GM18861 (cell line): ENCODE results near the gene ROBO1.

ENCODE experiments used
- ATAC-seq: cut with Tn5 transposase; IDR thresholded peaks from one replicate; pipeline ENCODE4 v1.9.1; 2021; ENCODE audit not compliant: unreplicated experiment

Gene ROBO1

DNA sequence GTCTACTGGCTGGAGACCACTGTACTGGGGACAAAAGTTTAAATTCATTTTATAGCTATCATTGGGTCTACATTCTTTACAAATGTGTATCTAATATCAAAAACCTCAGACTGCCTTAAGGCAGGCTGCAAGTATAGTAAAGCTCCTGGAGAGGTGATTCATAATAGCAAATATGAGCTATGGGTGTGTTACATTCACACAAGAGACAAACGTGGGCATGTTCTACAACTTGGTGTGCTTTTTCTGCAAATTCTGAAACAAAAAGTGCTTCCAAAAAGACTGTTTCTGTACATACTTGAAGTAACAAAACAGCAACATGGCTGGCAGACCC lies 1101.4 kb downstream of the ROBO1 start:
- ATAC-seq: no peak

GRCh38 chr3:78665776-78666469 lies 1101.9 kb downstream of the ROBO1 start:
- ATAC-seq: no peak

- no peak for ATAC-seq
These were observed 1102.7 kb downstream of the ROBO1 start for GRCh38 chr3:78665101-78665500.

DNA sequence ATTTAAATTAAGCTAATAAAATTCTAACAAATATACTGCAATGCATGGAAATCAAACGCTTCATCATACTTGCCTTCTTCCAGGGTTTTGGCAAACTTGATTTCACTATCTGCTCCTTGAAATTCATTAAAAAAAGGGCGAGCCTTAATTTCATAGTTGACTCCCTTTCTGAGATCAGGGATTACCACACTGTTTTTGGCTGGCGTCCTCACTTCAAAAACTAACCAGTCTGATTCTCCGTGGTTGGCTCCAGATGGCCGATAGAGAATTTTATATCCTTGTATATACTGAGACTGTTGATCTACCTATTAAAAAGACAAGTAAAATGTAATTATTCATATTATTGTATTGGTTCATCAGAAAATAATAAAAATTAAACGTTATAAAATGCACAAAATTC lies 1106.8 kb downstream of the ROBO1 start:
- ATAC-seq: no peak

DNA sequence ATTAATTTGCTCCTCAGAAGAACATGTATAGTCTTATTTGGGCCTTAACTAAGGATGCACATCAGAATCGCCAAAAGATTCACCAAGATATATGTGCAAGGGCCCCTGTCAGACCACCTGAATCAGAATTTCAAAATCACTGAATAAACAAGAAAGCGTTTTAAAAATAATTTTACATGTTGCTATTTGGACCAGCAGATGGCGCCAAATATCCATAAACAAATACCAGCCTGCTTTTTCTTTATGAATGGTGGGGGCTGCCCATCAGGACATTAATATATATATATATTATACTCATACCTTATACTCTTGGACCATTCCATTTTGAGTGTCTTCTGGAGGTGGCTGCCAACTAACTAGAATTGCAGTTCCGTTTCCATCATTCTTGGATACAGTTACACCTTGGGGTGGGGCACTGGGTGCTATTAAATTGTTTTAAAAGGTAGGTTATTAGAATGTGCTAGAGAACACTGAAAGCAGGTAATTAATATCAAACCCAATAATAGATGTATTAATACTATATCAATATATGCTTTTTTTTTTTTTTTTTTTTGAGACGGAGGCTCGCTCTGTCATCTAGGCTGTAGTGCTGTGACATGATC lies 1108.3 kb downstream of the ROBO1 start:
- ATAC-seq: no peak

- no peak for ATAC-seq
These were observed 1120.1 kb downstream of the ROBO1 start for GRCh38 chr3:78647726-78648125.

- ATAC-seq: peak; percentile 91
These were observed 1122.0 kb downstream of the ROBO1 start for GRCh38 chr3:78645628-78646310.

DNA sequence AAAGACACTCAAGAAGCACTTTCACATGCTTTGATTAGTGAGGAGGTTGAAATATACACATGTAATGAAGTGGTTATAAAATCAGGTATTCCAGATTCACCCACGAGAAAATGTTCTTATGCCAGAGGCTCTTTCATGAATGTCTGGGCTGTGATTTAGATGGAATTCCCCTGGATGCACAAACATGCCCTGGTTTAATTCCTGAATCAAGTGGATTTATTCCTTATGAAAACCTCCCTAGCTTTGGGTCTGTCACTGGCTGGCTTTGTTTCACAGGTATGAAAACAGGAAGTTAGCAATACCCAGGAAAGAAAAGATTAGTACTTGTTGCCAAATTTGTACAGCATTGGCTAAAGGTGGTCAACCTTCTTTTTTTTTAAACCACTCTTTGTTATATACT lies 1123.0 kb downstream of the ROBO1 start:
- ATAC-seq: no peak

- no peak for ATAC-seq
These were observed 1125.4 kb downstream of the ROBO1 start for GRCh38 chr3:78642226-78643035.

- ATAC-seq: no peak
These were observed 1126.1 kb downstream of the ROBO1 start for GRCh38 chr3:78641703-78642102.

GRCh38 chr3:78634316-78634715 lies 1133.5 kb downstream of the ROBO1 start:
- no peak for ATAC-seq

- ATAC-seq: no peak
These were observed 1134.2 kb downstream of the ROBO1 start for GRCh38 chr3:78633626-78634025.

GRCh38 chr3:78632925-78633553 lies 1134.8 kb downstream of the ROBO1 start:
- ATAC-seq: no peak

- no peak for ATAC-seq
These were observed 1138.3 kb downstream of the ROBO1 start for GRCh38 chr3:78629544-78629943.

DNA sequence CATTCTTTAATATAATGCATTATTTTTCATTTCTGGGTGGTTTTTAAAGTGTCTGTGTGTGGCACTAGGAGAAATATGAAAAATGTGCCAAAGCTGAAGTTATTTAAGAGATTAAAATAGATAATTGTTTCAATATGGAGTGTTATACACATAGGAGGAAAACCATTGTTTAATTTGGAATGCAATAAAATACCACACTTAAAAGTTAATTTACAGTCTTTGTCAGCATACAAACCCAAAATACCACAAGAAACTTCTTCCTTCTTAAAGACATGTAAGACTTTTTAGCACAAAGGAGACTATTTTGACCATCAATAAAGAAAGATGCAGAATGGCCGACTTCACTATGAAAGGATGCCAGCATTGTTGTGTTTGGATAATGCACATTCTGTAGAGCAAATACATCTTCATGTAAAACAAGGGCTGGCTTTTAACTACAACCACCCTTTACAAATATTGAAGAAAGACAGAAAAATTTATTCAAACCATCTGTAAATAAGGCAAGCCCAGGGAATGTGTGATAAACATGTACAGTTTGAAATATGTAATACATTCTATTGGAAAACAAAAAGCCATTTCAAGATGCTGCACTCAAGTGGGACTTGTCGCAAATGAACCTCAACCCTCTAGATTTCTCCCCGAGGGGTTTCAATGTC lies 1146.6 kb downstream of the ROBO1 start:
- ATAC-seq: no peak

- no peak for ATAC-seq
These were observed 1153.3 kb downstream of the ROBO1 start for GRCh38 chr3:78614486-78614885.

- ATAC-seq: no peak
These were observed 1154.3 kb downstream of the ROBO1 start for GRCh38 chr3:78613421-78613879.

GRCh38 chr3:78611278-78611677 lies 1156.5 kb downstream of the ROBO1 start:
- no peak for ATAC-seq

GRCh38 chr3:78610462-78611125 lies 1157.2 kb downstream of the ROBO1 start:
- ATAC-seq: no peak

GRCh38 chr3:78606756-78607155 lies 1161.0 kb downstream of the ROBO1 start:
- no peak for ATAC-seq
